Measurements from ENCODE around the gene CIDEB. TPM values are rescaled to one million over a fixed set of nuclear protein-coding genes. Genes with fewer than 3 reads are reported as not detected.

CIDEB gene
- total and polyA plus RNA-seq, 10 of the 15 experiments (the other 5 are each of a cell fraction or from before 2014, with no cell fraction given): 0.34 to 6.3 (median 3.2) TPM

GRCh38 chr14:24270537-24271133 is 37.1 kb downstream of the CIDEB start:
- intact Hi-C loops (cut with micrococcal nuclease; ENCODE audit: unreplicated experiment): loop anchor here (1.0 to 2.0 kb wide), 4 partner anchors 23 to 54 kb away; partner anchors contain the start of genes MDP1 and TINF2
- Histone ChIP-seq H3K4me1 (ENCODE audit: control insufficient read depth, insufficient read depth, low read length) (peaks cover 25% of the 10 kb centered on the region), H3K36me3 (ENCODE audit: control insufficient read depth in 2 of 2, insufficient read depth in 2 of 2, low read length in 1 of 2) (peaks cover 3 to 18% of the 10 kb centered on the region in 2 experiments; a peak in 3 of 4 replicates), H3K4me3 (peak overlapping the region; percentile 88), H3K9ac (ENCODE audit: control insufficient read depth, insufficient read depth, low read length) (peak overlapping the region; percentile 99), H4K20me1 (ENCODE audit: control insufficient read depth, insufficient read depth) (no peaks in the 10 kb centered on the region), H3K9me3 (replicated peaks; ENCODE audit: control insufficient read depth, insufficient read depth, low read length) (no peaks in the 10 kb centered on the region), H2AFZ (ENCODE audit: control insufficient read depth, low read depth, low read length) (peak overlapping the region; percentile 91), H3K79me2 (ENCODE audit: control insufficient read depth, insufficient read depth, low read length) (peaks cover 13% of the 10 kb centered on the region), H3K4me2 (ENCODE audit: control insufficient read depth, insufficient read depth) (peak overlapping the region; percentile 35), H3K27me3 (replicated peaks in 1 of 2; ENCODE audit: control insufficient read depth in 2 of 2, insufficient read depth in 2 of 2, low read length in 1 of 2) (no peaks in the 10 kb centered on the region), H3K27ac (ENCODE audit: control insufficient read depth, insufficient read depth) (peak overlapping the region; percentile 99)
- SMC1A ChIA-PET (ENCODE audit: uncharacterized antibody, unreplicated experiment): interaction anchor here (1.0 to 8.9 kb wide), 14 partner anchors 9 to 172 kb away, joined by 3 to 141 read pairs (median 5); partner anchors contain the start of genes DCAF11, DHRS1, IPO4 and NOP9
- WGBS (ENCODE audit: insufficient coverage, insufficient replicate concordance, low lambda C conversion rate, missing lambda C conversion rate): 3% methylated on average over 13 of the region's 13 CpGs
- CTCF ChIA-PET: interaction anchor here (0.6 to 17.1 kb wide), 18 partner anchors 9 to 160 kb away, joined by 3 to 269 read pairs (median 4); partner anchors contain the start of genes CBLN3, CHMP4A, CIDEB and DHRS1
- DNase-seq (ENCODE audit: low read depth, low spot score) (no peak), FAIRE-seq (no peak), ATAC-seq (peak; percentile 14)
- POLR2A ChIA-PET: interaction anchor here (0.5 to 10.9 kb wide), 15 partner anchors 9 to 160 kb away, joined by 3 to 171 read pairs (median 5); partner anchors contain the start of genes DHRS1, MDP1, NOP9 and PSME1
- RAD21 ChIA-PET (ENCODE audit: unreplicated experiment): interaction anchor here (1.0 to 5.6 kb wide), 11 partner anchors 9 to 124 kb away, joined by 3 to 59 read pairs (median 7); partner anchors contain the start of genes CIDEB, IPO4, IRF9 and PSME2
- BruUV-seq (replicated peaks): no TSS peak
- in situ Hi-C loops (cut with MboI): no loop called here
- TF ChIP-seq ZBED1 (IDR thresholded peaks at IDR 0.05; ENCODE audit: borderline replicate concordance) (no peak), PAX8 (IDR thresholded peaks at IDR 0.05) (no peak), HDGF (IDR thresholded peaks at IDR 0.05) (0 out of 2 replicates have a peak, but pooled peaks have one; percentile 53), IRF5 (IDR thresholded peaks at IDR 0.05; ENCODE audit: borderline replicate concordance) (no peak), ZBTB11 (CRISPR knock-in tag; IDR thresholded peaks at IDR 0.05) (no peak), CBX3 (IDR thresholded peaks at IDR 0.05; ENCODE audit: borderline replicate concordance, low read depth) (no peak), SUZ12 (IDR thresholded peaks at IDR 0.05; ENCODE audit: unreplicated experiment) (no peak)
- TF ChIP-seq, protein P1, sequence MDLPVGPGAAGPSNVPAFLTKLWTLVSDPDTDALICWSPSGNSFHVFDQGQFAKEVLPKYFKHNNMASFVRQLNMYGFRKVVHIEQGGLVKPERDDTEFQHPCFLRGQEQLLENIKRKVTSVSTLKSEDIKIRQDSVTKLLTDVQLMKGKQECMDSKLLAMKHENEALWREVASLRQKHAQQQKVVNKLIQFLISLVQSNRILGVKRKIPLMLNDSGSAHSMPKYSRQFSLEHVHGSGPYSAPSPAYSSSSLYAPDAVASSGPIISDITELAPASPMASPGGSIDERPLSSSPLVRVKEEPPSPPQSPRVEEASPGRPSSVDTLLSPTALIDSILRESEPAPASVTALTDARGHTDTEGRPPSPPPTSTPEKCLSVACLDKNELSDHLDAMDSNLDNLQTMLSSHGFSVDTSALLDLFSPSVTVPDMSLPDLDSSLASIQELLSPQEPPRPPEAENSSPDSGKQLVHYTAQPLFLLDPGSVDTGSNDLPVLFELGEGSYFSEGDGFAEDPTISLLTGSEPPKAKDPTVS (IDR thresholded peaks at IDR 0.05; ENCODE audit: low read depth, low read length): no peak
- TF ChIP-seq, protein P2, sequence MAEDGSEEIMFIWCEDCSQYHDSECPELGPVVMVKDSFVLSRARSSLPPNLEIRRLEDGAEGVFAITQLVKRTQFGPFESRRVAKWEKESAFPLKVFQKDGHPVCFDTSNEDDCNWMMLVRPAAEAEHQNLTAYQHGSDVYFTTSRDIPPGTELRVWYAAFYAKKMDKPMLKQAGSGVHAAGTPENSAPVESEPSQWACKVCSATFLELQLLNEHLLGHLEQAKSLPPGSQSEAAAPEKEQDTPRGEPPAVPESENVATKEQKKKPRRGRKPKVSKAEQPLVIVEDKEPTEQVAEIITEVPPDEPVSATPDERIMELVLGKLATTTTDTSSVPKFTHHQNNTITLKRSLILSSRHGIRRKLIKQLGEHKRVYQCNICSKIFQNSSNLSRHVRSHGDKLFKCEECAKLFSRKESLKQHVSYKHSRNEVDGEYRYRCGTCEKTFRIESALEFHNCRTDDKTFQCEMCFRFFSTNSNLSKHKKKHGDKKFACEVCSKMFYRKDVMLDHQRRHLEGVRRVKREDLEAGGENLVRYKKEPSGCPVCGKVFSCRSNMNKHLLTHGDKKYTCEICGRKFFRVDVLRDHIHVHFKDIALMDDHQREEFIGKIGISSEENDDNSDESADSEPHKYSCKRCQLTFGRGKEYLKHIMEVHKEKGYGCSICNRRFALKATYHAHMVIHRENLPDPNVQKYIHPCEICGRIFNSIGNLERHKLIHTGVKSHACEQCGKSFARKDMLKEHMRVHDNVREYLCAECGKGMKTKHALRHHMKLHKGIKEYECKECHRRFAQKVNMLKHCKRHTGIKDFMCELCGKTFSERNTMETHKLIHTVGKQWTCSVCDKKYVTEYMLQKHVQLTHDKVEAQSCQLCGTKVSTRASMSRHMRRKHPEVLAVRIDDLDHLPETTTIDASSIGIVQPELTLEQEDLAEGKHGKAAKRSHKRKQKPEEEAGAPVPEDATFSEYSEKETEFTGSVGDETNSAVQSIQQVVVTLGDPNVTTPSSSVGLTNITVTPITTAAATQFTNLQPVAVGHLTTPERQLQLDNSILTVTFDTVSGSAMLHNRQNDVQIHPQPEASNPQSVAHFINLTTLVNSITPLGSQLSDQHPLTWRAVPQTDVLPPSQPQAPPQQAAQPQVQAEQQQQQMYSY (CRISPR knock-in tag; IDR thresholded peaks at IDR 0.05): no peak
